Measurements from ENCODE around the gene GABRA6. TPM values are rescaled to one million over a fixed set of nuclear protein-coding genes. Genes with fewer than 3 reads are reported as not detected.

GABRA6 gene
- total RNA-seq, 2 experiments from 2014 or later, result not detected

- CTCF ChIA-PET, result no interaction called here
- POLR2A ChIA-PET, result no interaction called here
These were observed 65.7 kb downstream of the GABRA6 start for GRCh38 chr5:161751265-161751664.

Other genes starting within 250 kb of the GABRA6 start
- not detected for gene GABRB2, start 139.0 kb upstream of the GABRA6 start, total RNA-seq
- gene GABRA1, start 162.4 kb downstream of the GABRA6 start, total RNA-seq, result not detected

Data from activated CD8-positive, alpha-beta memory T cell treated with anti-CD3 and anti-CD28 coated beads for 36 hours (primary cell).